NT2/D1 (cell line): ENCODE results near the gene ERI2.
"Not testable (repeated sequence)": the region's sequence is repeated elsewhere in the genome, so short reads cannot be mapped to it uniquely, and the experiment has no call there.

Experiments
- DNase-seq: peaks from one replicate; pipeline ENCODE4 v3.0.0-alpha.2; 2011; ENCODE audit warnings: low read depth, low spot score
- H3K27me3 ChIP-seq: 2 replicates; pipeline ENCODE4 v1.6.0; 2011; ENCODE audit warnings: mild to moderate bottlenecking; ENCODE audit not compliant: insufficient read length, insufficient read depth
- H3K36me3 ChIP-seq: 2 replicates; pipeline ENCODE4 v1.6.1; 2011; ENCODE audit warnings: mild to moderate bottlenecking, low read length, mixed read lengths; ENCODE audit not compliant: insufficient read depth, insufficient read length
- H3K4me1 ChIP-seq: 2 replicates; pipeline ENCODE4 v1.5.1; 2011; ENCODE audit not compliant: insufficient read depth, insufficient read length
- H3K4me3 ChIP-seq: 2 replicates; pipeline ENCODE4 v1.5.1; 2011; ENCODE audit warnings: low read depth; ENCODE audit not compliant: insufficient read length
- H3K9ac ChIP-seq: 2 replicates; pipeline ENCODE4 v1.6.0; 2011; ENCODE audit warnings: low read depth; ENCODE audit not compliant: insufficient read length
- H3K9me3 ChIP-seq: 2 replicates; pipeline ENCODE4 v1.5.1; 2011; ENCODE audit warnings: mild to moderate bottlenecking, low read length; ENCODE audit not compliant: insufficient read depth
- SUZ12 ChIP-seq: IDR thresholded peaks from 2 replicates; pipeline ENCODE4 v1.6.1; 2011; ENCODE audit not compliant: insufficient read length, insufficient read depth; ENCODE audit errors: extremely low read depth
- YY1 ChIP-seq: IDR thresholded peaks from 2 replicates; pipeline ENCODE4 v1.6.1; 2011; ENCODE audit not compliant: insufficient read length, insufficient read depth
- ZNF274 ChIP-seq: IDR thresholded peaks from 2 replicates; pipeline ENCODE4 v1.6.1; 2011; ENCODE audit warnings: mild to moderate bottlenecking, low read depth, low read length

Gene ERI2

DNA sequence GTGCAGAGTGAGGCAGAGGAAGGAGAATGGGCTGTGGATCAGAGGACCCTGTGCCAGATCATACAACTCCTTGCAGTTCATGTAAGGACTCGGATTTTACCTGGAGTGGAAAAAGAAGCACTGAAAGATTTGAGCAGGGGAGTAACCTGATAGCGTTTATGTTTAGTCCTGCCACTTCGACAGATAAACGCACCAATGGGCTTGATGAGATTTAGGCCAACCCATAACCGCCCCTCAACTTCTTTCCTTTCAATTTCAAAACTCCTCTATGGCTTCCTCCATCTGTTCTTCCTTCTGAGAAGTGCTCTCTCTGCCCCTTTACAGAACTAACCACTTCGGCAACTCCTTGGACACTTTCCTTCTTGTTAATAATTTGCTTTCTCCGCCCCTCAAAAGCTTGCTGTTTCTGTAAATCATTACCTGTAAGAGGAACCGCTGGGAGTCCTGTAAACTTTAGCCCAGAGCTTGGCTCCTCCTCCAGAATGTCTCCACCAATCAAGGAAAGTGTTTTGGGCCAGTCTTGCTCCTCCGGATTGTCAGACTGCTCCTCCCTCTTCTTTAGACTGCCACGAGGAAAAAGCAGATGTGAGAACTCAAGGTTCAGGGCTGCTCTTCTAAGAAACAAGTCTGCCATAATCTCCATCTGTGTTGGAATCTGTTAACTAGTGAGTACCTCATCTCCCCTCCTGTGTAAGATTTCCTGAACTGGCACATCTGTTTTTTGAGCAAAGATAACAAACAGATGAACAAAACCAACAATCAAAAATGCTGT lies 42.6 kb downstream of the ERI2 start, which contains the start of gene ACSM3:
Gene ACSM3 (plus strand): TSS at position 554 of the 772 bp plus-strand sequence. CDS start 6,021 bp downstream, outside the sequence.
- no peak within 1 kb of the TSS for H3K9ac ChIP-seq
- no peak for DNase-seq

DNA sequence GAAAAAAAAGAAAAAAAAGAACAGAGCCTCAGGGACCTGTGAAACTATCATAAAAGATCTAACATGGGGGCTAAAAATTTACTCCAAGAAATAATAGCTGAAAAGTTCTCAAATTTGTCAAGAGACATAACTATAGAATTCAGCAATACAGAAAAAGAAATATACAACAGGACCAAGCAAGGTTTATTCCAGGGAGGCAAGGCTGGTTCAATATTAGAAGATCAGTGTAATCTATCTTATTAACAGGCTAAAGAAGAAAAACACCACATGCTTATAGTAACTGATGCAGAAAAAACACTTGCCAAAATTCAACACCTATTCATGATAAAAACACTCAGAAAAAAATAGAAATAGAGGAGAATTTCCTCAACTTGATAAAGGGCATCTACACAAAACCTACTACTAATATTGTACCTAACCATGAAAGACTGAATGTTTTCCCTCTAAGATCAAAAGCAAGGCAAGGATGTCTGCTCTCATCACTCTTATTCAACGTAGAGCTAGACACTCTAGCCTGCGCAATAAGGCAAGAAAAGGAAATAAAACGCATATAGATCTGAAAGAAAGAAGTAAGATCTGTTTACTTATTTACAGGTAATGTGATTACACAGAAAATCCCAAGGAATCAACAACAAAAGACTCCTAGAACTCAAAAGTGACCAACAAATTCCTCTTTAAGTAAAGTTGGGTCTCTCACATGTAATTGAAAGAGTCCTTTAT lies 43.7 kb downstream of the ERI2 start:
- DNase-seq: no peak
- TF ChIP-seq SUZ12 (no peak), YY1 (no peak), ZNF274 (no peak)
- Histone ChIP-seq H3K4me1 (no peaks in the 10 kb centered on the region), H3K9me3 (peaks cover 12% of the 10 kb centered on the region), H3K9ac (no peak overlapping the region), H3K27me3 (no peaks in the 10 kb centered on the region), H3K36me3 (no peaks in the 10 kb centered on the region), H3K4me3 (no peak overlapping the region)

More for the DNA sequence above, 42.6 kb downstream of the ERI2 start, which contains the start of gene ACSM3:
- TF ChIP-seq YY1: no peak
- no peak for TF ChIP-seq ZNF274
- no peak for TF ChIP-seq SUZ12
- H3K9me3 ChIP-seq: peaks cover 12% of the 10 kb centered on the region
- H3K27me3 ChIP-seq: no peaks in the 10 kb centered on the region
- H3K4me1 ChIP-seq: no peaks in the 10 kb centered on the region
- H3K4me3 ChIP-seq: peak within 1 kb of the TSS; percentile 6
- no peaks in the 10 kb centered on the region for H3K36me3 ChIP-seq

DNA sequence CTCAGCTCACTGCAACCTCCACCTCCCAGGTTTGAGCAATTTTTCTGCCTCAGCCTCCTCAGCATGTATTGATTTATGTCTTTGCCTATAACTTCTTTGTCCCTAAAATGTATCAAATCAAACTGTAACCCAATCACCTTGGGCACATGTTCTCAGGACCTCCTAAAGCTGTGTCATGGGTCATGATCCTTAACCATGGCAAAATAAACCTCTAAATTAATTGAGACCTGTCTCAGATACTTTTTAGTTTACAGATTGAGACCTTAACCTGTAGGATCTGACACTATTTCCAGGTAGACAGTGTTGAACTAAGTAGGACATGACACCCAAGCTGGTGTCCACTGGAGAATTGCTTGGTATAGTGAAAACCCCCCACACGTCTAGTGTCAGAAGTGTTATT lies 45.1 kb downstream of the ERI2 start:
- no peak for TF ChIP-seq YY1
- no peaks in the 10 kb centered on the region for H3K36me3 ChIP-seq

GRCh38 chr16:20760346-20760745 lies 45.9 kb downstream of the ERI2 start:
- Histone ChIP-seq H3K9me3 (peaks cover 12% of the 10 kb centered on the region), H3K36me3 (no peaks in the 10 kb centered on the region), H3K4me3 (no peak overlapping the region), H3K9ac (no peak overlapping the region), H3K4me1 (no peaks in the 10 kb centered on the region), H3K27me3 (no peaks in the 10 kb centered on the region)
- no peak for DNase-seq
- TF ChIP-seq SUZ12: no peak
- TF ChIP-seq ZNF274: no peak
- TF ChIP-seq YY1: no peak

More for the DNA sequence above, 45.1 kb downstream of the ERI2 start:
- no peak overlapping the region for H3K9ac ChIP-seq
- no peak for DNase-seq
- H3K4me3 ChIP-seq: no peak overlapping the region
- no peaks in the 10 kb centered on the region for H3K4me1 ChIP-seq
- H3K27me3 ChIP-seq: no peaks in the 10 kb centered on the region
- peaks cover 12% of the 10 kb centered on the region for H3K9me3 ChIP-seq

DNA sequence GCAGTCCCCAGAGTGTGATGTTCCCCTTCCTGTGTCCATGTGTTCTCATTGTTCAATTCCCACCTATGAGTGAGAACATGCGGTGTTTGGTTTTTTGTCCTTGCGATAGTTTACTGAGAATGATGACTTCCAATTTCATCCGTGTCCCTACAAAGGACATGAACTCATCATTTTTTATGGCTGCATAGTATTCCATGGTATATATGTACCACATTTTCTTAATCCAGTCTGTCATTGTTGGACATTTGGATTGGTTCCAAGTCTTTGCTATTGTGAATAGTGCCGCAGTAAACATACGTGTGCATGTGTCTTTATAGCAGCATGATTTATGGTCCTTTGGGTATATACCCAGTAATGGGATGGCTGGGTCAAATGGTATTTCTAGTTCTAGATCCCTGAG lies 50.5 kb downstream of the ERI2 start:
- H3K9ac ChIP-seq, H3K27me3 ChIP-seq, H3K36me3 ChIP-seq, H3K4me1 ChIP-seq, DNase-seq, H3K9me3 ChIP-seq, H3K4me3 ChIP-seq: not testable (repeated sequence)

DNA sequence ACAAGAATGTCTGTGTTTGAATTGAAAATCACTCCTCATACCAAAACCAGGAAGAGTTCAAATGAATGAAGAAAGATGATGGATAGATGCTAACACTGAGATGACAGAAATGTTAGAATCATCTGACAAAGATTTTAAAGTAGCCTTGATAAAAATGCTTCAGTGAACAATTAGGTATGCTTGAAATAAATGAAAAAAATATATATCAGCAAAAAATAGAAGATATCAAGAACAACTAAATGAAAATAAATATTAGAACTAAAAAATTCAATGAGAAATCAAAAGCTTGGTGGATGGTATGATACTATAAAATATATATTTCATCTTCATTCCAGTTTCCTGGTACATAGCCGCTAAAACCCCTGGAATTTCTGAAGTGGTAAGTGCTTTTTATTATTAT lies 51.0 kb downstream of the ERI2 start:
- TF ChIP-seq SUZ12 (no peak), ZNF274 (no peak), YY1 (no peak)
- Histone ChIP-seq H3K9me3 (no peaks in the 10 kb centered on the region), H3K4me3 (no peak overlapping the region), H3K27me3 (no peaks in the 10 kb centered on the region), H3K36me3 (no peaks in the 10 kb centered on the region), H3K4me1 (no peaks in the 10 kb centered on the region), H3K9ac (no peak overlapping the region)
- no peak for DNase-seq

- no peak for TF ChIP-seq ZNF274
- TF ChIP-seq SUZ12: no peak
- TF ChIP-seq YY1: no peak
Observed at GRCh38 chr16:20753727-20754126, 52.5 kb downstream of the ERI2 start.

More at GRCh38 chr16:20753727-20754126, 52.5 kb downstream of the ERI2 start:
- Histone ChIP-seq H3K36me3 (no peaks in the 10 kb centered on the region), H3K4me3 (no peak overlapping the region), H3K4me1 (no peaks in the 10 kb centered on the region), H3K9ac (no peak overlapping the region), H3K9me3 (no peaks in the 10 kb centered on the region), H3K27me3 (no peaks in the 10 kb centered on the region)
- DNase-seq: no peak
